WTC11 (cell line): ENCODE results near the gene GLO1. TPM values are rescaled to one million over a fixed set of nuclear protein-coding genes. Genes with fewer than 3 reads are reported as not detected.

Source experiments
- ATAC-seq: fragments of 200-7000 bp; cut with Tn5 transposase; 2 replicates; pipeline ENCODE4 v1.10.0; 2021; ENCODE audit warnings: mild to moderate bottlenecking, moderate library complexity
- CTCF ChIA-PET: fragments of 300-600 bp; sonication (Branson Sonifier 250); formaldehyde crosslinking; loops from one replicate; lab custom pipeline; 2021; ENCODE audit warnings: antibody characterized with exemption; lab: Charles Lee
- POLR2A ChIA-PET: fragments of 350-600 bp; sonication (Branson Sonifier 250); formaldehyde crosslinking; loops from one replicate; lab custom pipeline; 2021; ENCODE audit warnings: antibody characterized with exemption; lab: Charles Lee
- DNase-seq: peaks from one replicate; pipeline ENCODE4 v3.0.0; 2021; ENCODE audit warnings: low spot score
- H3K27ac Mint-ChIP-seq: 2 replicates; pipeline ENCODE4 v1.8.0; 2021; ENCODE audit warnings: mixed read lengths
- H3K27me3 Mint-ChIP-seq: 2 replicates; pipeline ENCODE4 v1.8.0; 2021; ENCODE audit warnings: low read depth, mild to moderate bottlenecking, moderate library complexity, mixed read lengths
- H3K36me3 Mint-ChIP-seq: 2 replicates; pipeline ENCODE4 v1.8.0; 2021; ENCODE audit warnings: mixed read lengths
- H3K4me1 Mint-ChIP-seq: 2 replicates; pipeline ENCODE4 v1.8.0; 2022; ENCODE audit warnings: mixed read lengths
- H3K4me3 Mint-ChIP-seq: 2 replicates; pipeline ENCODE4 v1.8.0; 2021; ENCODE audit warnings: mild to moderate bottlenecking, moderate library complexity, mixed read lengths
- H3K9me3 Mint-ChIP-seq: 2 replicates; pipeline ENCODE4 v1.8.0; 2021; ENCODE audit warnings: mixed read lengths
- ATF6 ChIP-seq: sonication (generic); formaldehyde crosslinking; IDR thresholded peaks from 2 replicates; pipeline ENCODE4 v1.8.1; 2023; ENCODE audit warnings: mild to moderate bottlenecking, missing genetic modification reagents
- CDX4 ChIP-seq: fragments of 250-450 bp; sonication (Bioruptor Pico); IDR thresholded peaks from 2 replicates; pipeline ENCODE4 v1.9.0; 2021; ENCODE audit warnings: moderate library complexity, mild to moderate bottlenecking, inconsistent platforms, borderline replicate concordance
- CREM ChIP-seq: sonication (generic); formaldehyde crosslinking; IDR thresholded peaks from 2 replicates; pipeline ENCODE4 v1.8.1; 2022; ENCODE audit warnings: mild to moderate bottlenecking, missing genetic modification reagents, moderate library complexity
- E2F1 ChIP-seq: sonication (generic); formaldehyde crosslinking; IDR thresholded peaks from 2 replicates; pipeline ENCODE4 v1.8.0; 2022; ENCODE audit warnings: mild to moderate bottlenecking, missing genetic modification reagents
- E2F5 ChIP-seq: sonication (generic); formaldehyde crosslinking; IDR thresholded peaks from 2 replicates; pipeline ENCODE4 v1.8.1; 2022; ENCODE audit warnings: mild to moderate bottlenecking, moderate library complexity, missing genetic modification reagents
- ELF4 ChIP-seq: sonication (generic); formaldehyde crosslinking; IDR thresholded peaks from 2 replicates; pipeline ENCODE4 v1.8.1; 2022; ENCODE audit warnings: low read depth, mild to moderate bottlenecking, moderate library complexity, missing genetic modification reagents
- EMX1 ChIP-seq: fragments of 250-450 bp; sonication (Bioruptor Pico); IDR thresholded peaks from 2 replicates; pipeline ENCODE4 v1.8.0; 2021; ENCODE audit warnings: mild to moderate bottlenecking
- ERG ChIP-seq: fragments of 250-450 bp; sonication (Bioruptor Pico); IDR thresholded peaks from 2 replicates; pipeline ENCODE4 v1.8.0; 2021; ENCODE audit warnings: mild to moderate bottlenecking
- ETV6 ChIP-seq: sonication (generic); formaldehyde crosslinking; IDR thresholded peaks from 2 replicates; pipeline ENCODE4 v1.8.1; 2022; ENCODE audit warnings: mild to moderate bottlenecking, missing genetic modification reagents
- FOXP4 ChIP-seq: sonication (generic); formaldehyde crosslinking; IDR thresholded peaks from 2 replicates; pipeline ENCODE4 v1.8.0; 2022; ENCODE audit warnings: mild to moderate bottlenecking, missing genetic modification reagents
- GTF2I ChIP-seq: fragments of 250-450 bp; sonication (Bioruptor Pico); conservative IDR thresholded peaks from 2 replicates; pipeline ENCODE4 v1.4.0; 2021; ENCODE audit warnings: mild to moderate bottlenecking
- IRF1 ChIP-seq: sonication (generic); formaldehyde crosslinking; IDR thresholded peaks from 2 replicates; pipeline ENCODE4 v1.8.0; 2023; ENCODE audit warnings: missing genetic modification reagents
- MAX ChIP-seq: sonication (generic); formaldehyde crosslinking; IDR thresholded peaks from 2 replicates; pipeline ENCODE4 v1.8.0; 2022; ENCODE audit warnings: mild to moderate bottlenecking, missing genetic modification reagents
- MLX ChIP-seq: sonication (generic); formaldehyde crosslinking; IDR thresholded peaks from 2 replicates; pipeline ENCODE4 v1.8.1; 2023; ENCODE audit warnings: mild to moderate bottlenecking, missing genetic modification reagents, moderate library complexity
- MXD4 ChIP-seq: fragments of 250-450 bp; sonication (Bioruptor Pico); IDR thresholded peaks from 2 replicates; pipeline ENCODE4 v1.8.0; 2021; ENCODE audit warnings: mild to moderate bottlenecking, moderate library complexity, borderline replicate concordance
- NR3C1 ChIP-seq: sonication (generic); formaldehyde crosslinking; conservative IDR thresholded peaks from 2 replicates; pipeline ENCODE4 v1.8.1; 2023; ENCODE audit warnings: low read depth, mild to moderate bottlenecking, missing genetic modification reagents
- PREB ChIP-seq: sonication (generic); formaldehyde crosslinking; IDR thresholded peaks from 2 replicates; pipeline ENCODE4 v1.8.1; 2022; ENCODE audit warnings: mild to moderate bottlenecking, missing genetic modification reagents, moderate library complexity, borderline replicate concordance
- SMAD4 ChIP-seq: sonication (generic); formaldehyde crosslinking; IDR thresholded peaks from 2 replicates; pipeline ENCODE4 v1.8.0; 2022; ENCODE audit warnings: mild to moderate bottlenecking, missing genetic modification reagents
- ZNF396 ChIP-seq: fragments of 250-450 bp; sonication (Bioruptor Pico); IDR thresholded peaks from 2 replicates; pipeline ENCODE4 v1.8.0; 2021; ENCODE audit warnings: mild to moderate bottlenecking, moderate library complexity, borderline replicate concordance
- ZSCAN18 ChIP-seq: fragments of 250-450 bp; sonication (Bioruptor Pico); IDR thresholded peaks from 2 replicates; pipeline ENCODE4 v2.1.2; 2022; ENCODE audit warnings: mild to moderate bottlenecking, moderate library complexity
- total RNA-seq: library from RNA; stranded (reverse); gene quantifications from 3 replicates; pipeline ENCODE4 v1.2.3, GENCODE V29; 2021

GLO1 gene
- total RNA-seq, 1 experiment from 2014 or later, result 147 TPM

- TF ChIP-seq IRF1 (CRISPR knock-in tag) (no peak), SMAD4 (CRISPR knock-in tag) (no peak), MAX (no peak), PREB (CRISPR knock-in tag) (no peak), E2F5 (CRISPR knock-in tag) (no peak), ERG (no peak)
These were observed 18.7 kb downstream of the GLO1 start (continued) for GRCh38 chr6:38684237-38684636.

- no peak overlapping the region for H3K27ac Mint-ChIP-seq
- DNase-seq (no peak), ATAC-seq (no peak)
- TF ChIP-seq CDX4 (no peak), GTF2I (CRISPR knock-in tag) (no peak), FOXP4 (CRISPR knock-in tag) (no peak), MXD4 (CRISPR knock-in tag) (no peak), MLX (CRISPR knock-in tag) (no peak), NR3C1 (CRISPR knock-in tag) (no peak), CREM (CRISPR knock-in tag) (no peak), E2F1 (CRISPR knock-in tag) (no peak), EMX1 (no peak)
- no peaks in the 10 kb centered on the region for H3K27me3 Mint-ChIP-seq
- no peak overlapping the region for H3K4me3 Mint-ChIP-seq
- peaks cover 46% of the 10 kb centered on the region for H3K36me3 Mint-ChIP-seq
- H3K4me1 Mint-ChIP-seq, result no peaks in the 10 kb centered on the region
- ChIA-PET CTCF (no interaction called here), POLR2A (no interaction called here)
- no peaks in the 10 kb centered on the region for H3K9me3 Mint-ChIP-seq
These were observed 21.1 kb downstream of the GLO1 start for GRCh38 chr6:38681850-38682249.

- peaks cover 63% of the 10 kb centered on the region for H3K36me3 Mint-ChIP-seq
- no peak overlapping the region for H3K4me3 Mint-ChIP-seq
- ATAC-seq, result no peak
- H3K4me1 Mint-ChIP-seq, result no peaks in the 10 kb centered on the region
- H3K27me3 Mint-ChIP-seq, result no peaks in the 10 kb centered on the region
- POLR2A ChIA-PET, result interaction anchor here (0.7 kb wide), 1 partner anchor 171 kb away, joined by 4 read pairs; no protein-coding TSS in a partner anchor
- CTCF ChIA-PET, result no interaction called here
- no peak for DNase-seq
- H3K9me3 Mint-ChIP-seq, result no peaks in the 10 kb centered on the region
- no peak overlapping the region for H3K27ac Mint-ChIP-seq
- TF ChIP-seq CDX4, result no peak
- no peak for TF ChIP-seq ATF6
- TF ChIP-seq ETV6 (CRISPR knock-in tag), result no peak
- TF ChIP-seq NR3C1 (CRISPR knock-in tag), result no peak
- no peak for TF ChIP-seq EMX1
- TF ChIP-seq ZNF396, result no peak
- TF ChIP-seq ELF4 (CRISPR knock-in tag), result no peak
- TF ChIP-seq ZSCAN18, result no peak
These were observed 23.3 kb downstream of the GLO1 start for GRCh38 chr6:38679668-38680067.
